Right ventricle myocardium superior (tissue), 1 donor: ENCODE data around the gene LRMDA. TPM values are rescaled to one million over a fixed set of nuclear protein-coding genes. Genes with fewer than 3 reads are reported as not detected.
"Not testable (repeated sequence)": the region's sequence is repeated elsewhere in the genome, so short reads cannot be mapped to it uniquely, and the experiment has no call there.

Source experiments
- ATAC-seq: fragments of 200-7000 bp; cut with Tn5 transposase; one replicate; pipeline ENCODE4 v1.9.1; 2020; ENCODE audit warnings: mild to moderate bottlenecking; ENCODE audit not compliant: poor library complexity
- DNase-seq: peaks from one replicate; pipeline ENCODE4 v3.0.0-alpha.2; 2020
- intact Hi-C: fragments of 100-400 bp; cut with DNase I; formaldehyde crosslinking; loops from one replicate; pipeline ENCODE4 v1.11.2; 2022
- total RNA-seq: library from RNA; stranded (reverse); fragmentation: NEBNext Ultra II Directional; extraction: Animal tissue kit (Norgen Biotek cat#: 25700); gene quantifications from one replicate; pipeline ENCODE4 v1.2.1, GENCODE V29; 2021
- donor health status: DM: no; HTN: yes; CAD: no; lungs with severe emphysema.

Gene LRMDA
- total RNA-seq, 1 donor from 2014 or later = 26.3 TPM

- intact Hi-C loops, DNase-seq, ATAC-seq: not testable (repeated sequence)
These were observed 318.9 kb downstream of the LRMDA start for GRCh38 chr10:75750093-75750875.

GRCh38 chr10:75751232-75751631 lies 319.8 kb downstream of the LRMDA start:
- ATAC-seq (no peak), DNase-seq (no peak)
- intact Hi-C loops = no loop called here

- intact Hi-C loops = no loop called here
- DNase-seq (no peak), ATAC-seq (no peak)
These were observed 322.2 kb downstream of the LRMDA start for GRCh38 chr10:75753621-75754020.

GRCh38 chr10:75754096-75754831 lies 322.8 kb downstream of the LRMDA start:
- intact Hi-C loops = no loop called here
- ATAC-seq (no peak), DNase-seq (no peak)

GRCh38 chr10:75755528-75755927 lies 324.1 kb downstream of the LRMDA start:
- intact Hi-C loops = no loop called here
- no peak for ATAC-seq
- DNase-seq = no peak

GRCh38 chr10:75761289-75761688 lies 329.9 kb downstream of the LRMDA start:
- intact Hi-C loops = no loop called here
- no peak for ATAC-seq
- no peak for DNase-seq

- DNase-seq (no peak), ATAC-seq (no peak)
- intact Hi-C loops = no loop called here
These were observed 331.0 kb downstream of the LRMDA start for GRCh38 chr10:75762431-75762802.

GRCh38 chr10:75763652-75764051 lies 332.2 kb downstream of the LRMDA start:
- DNase-seq (no peak), ATAC-seq (no peak)
- intact Hi-C loops = no loop called here

GRCh38 chr10:75764974-75765788 lies 333.8 kb downstream of the LRMDA start:
- DNase-seq (no peak), ATAC-seq (peak; percentile 48)
- intact Hi-C loops = no loop called here

GRCh38 chr10:75765789-75766096 lies 334.3 kb downstream of the LRMDA start:
- DNase-seq (no peak), ATAC-seq (no peak)
- intact Hi-C loops = no loop called here

- ATAC-seq (no peak), DNase-seq (no peak)
- intact Hi-C loops = no loop called here
These were observed 334.7 kb downstream of the LRMDA start for GRCh38 chr10:75766106-75766505.

- ATAC-seq, DNase-seq, intact Hi-C loops: not testable (repeated sequence)
These were observed 335.3 kb downstream of the LRMDA start for GRCh38 chr10:75766752-75767151.

- intact Hi-C loops = loop anchor here (10.0 kb wide), 1 partner anchor 366 kb away; the partner anchor contains the start of gene ZNF503
- ATAC-seq (peak; percentile 92), DNase-seq (peak; percentile 53)
These were observed 339.2 kb downstream of the LRMDA start for GRCh38 chr10:75770626-75771081.

GRCh38 chr10:75771606-75772005 lies 340.2 kb downstream of the LRMDA start:
- ATAC-seq = no peak
- intact Hi-C loops = loop anchor here (10.0 kb wide), 1 partner anchor 367 kb away; the partner anchor contains the start of gene ZNF503
- DNase-seq = no peak

- DNase-seq (no peak), ATAC-seq (no peak)
- intact Hi-C loops = loop anchor here (10.0 kb wide), 1 partner anchor 368 kb away; the partner anchor contains the start of gene ZNF503
These were observed 340.9 kb downstream of the LRMDA start for GRCh38 chr10:75772153-75772887.

- DNase-seq = no peak
- no peak for ATAC-seq
- intact Hi-C loops = loop anchor here (10.0 kb wide), 1 partner anchor 369 kb away; the partner anchor contains the start of gene ZNF503
These were observed 341.9 kb downstream of the LRMDA start for GRCh38 chr10:75773231-75773780.

GRCh38 chr10:75773813-75774782 lies 342.7 kb downstream of the LRMDA start:
- intact Hi-C loops = loop anchor here (10.0 kb wide), 1 partner anchor 369 kb away; the partner anchor contains the start of gene ZNF503
- DNase-seq = no peak
- no peak for ATAC-seq
